Islet of Langerhans (tissue), 1 donor: Measurements from ENCODE around the gene THY1.

Experiments
- FAIRE-seq: peaks from one replicate; lab custom pipeline; 2011; peaks lifted over from hg19 to GRCh38; lab: Jason Lieb, UNC

THY1 gene

DNA sequence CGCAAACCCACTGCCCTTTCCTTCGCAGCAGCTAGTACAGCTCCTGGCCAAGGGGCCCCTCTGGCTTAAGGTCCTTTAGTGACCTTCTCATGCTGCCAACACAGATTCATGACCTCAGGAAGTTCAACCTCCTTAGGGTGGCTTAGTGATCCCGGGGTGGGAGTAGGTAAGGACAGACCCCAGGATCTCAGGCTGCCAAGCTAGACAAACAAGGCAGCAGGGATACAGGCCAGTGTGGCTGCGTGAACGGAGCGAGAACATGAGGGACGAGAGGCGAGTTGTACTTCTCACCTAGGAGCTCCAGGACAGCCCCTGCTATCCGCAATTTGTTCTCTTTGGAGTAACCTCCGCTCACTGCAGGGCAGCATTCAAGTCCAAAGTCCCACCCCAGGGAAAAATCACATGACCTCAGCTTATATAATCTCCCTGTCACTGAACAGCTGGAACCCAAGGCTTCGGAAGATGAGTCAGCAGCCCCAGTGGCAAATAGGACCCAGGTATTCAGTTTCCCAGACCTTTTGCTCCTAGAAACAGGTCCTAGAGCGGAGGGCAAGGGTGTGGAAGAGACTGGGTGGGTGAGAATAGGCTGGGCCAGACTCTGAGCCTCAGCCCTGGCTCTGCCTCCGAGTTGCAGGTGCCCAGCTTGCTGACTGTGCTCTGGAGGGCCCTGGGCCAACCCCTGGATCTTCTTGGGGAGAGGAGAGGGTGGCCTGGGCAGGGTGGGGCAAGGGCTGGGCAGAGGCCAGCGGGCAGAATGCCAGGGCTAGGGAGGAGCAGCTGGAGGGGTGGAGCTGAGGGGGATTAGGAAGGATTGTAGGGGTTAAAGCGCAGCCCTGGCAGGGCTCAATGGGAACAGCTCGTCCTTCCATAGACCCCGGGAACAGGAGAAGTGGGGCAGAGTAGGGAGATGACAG is 54.6 kb downstream of the THY1 start:
- FAIRE-seq = peak; percentile 13

DNA sequence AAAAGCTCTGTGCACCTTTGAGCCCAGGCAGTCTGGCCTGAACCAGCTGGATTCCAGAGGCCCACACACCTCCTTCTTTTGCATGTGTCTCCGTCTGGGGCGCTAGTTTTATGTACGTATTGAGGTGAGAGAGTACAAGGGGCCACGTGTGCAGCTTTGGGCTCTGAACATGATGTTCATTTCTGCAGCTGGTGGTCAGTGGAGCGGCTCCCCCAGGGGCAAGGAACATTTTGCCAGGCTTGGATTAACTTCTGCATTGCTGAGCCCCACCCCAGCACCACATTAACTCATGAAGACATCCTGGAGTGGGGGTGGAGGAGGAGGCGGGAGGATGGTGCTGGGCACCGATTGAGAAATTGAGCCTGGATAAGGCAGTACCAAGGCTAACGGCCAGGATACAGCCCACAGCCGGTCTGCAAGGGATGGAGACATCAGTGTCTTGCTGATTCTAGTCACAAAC is 55.3 kb downstream of the THY1 start:
- FAIRE-seq = no peak
